ENCODE data around the gene MAPK6. TPM values are rescaled to one million over a fixed set of nuclear protein-coding genes. Genes with fewer than 3 reads are reported as not detected.

The MAPK6 gene
- total and polyA plus RNA-seq, 8 donors, result 24.6 to 35.8 (median 26.4) TPM

GRCh38 chr15:52115598-52116427 lies 96.8 kb downstream of the MAPK6 start:
- H3K36me3 ChIP-seq, result no peaks in the 10 kb centered on the region
- no peak for ATAC-seq
- peaks cover 11 to 25% of the 10 kb centered on the region in 2 donors for H3K27me3 ChIP-seq
- no peak for DNase-seq
- H3K4me3 ChIP-seq, result no peak overlapping the region
- intact Hi-C loops (cut with DNase I), result no loop called here
- H3K9me3 ChIP-seq, result no peaks in the 10 kb centered on the region
- H3K4me1 ChIP-seq, result peaks cover 0 to 11% of the 10 kb centered on the region in 2 donors
- no peak overlapping the region for H3K27ac ChIP-seq
- no peak for TF ChIP-seq CTCF (IDR thresholded peaks at IDR 0.05)

Other genes with a start within 250 kb of the MAPK6 start
- gene TMOD3, start 189.6 kb upstream of the MAPK6 start, total RNA-seq, result 10 to 100 TPM; 86.3 to 90.8 TPM
- 10 to 100 TPM; 68.2 to 79.6 (median 69.4) TPM for gene TMOD3, start 189.6 kb upstream of the MAPK6 start, polyA plus RNA-seq (ENCODE audit: insufficient read length in 6 of 6)
- gene LEO1, start 47.4 kb upstream of the MAPK6 start, total RNA-seq, result 10 to 100 TPM; 14.3 to 16.6 TPM
- gene LEO1, start 47.4 kb upstream of the MAPK6 start, polyA plus RNA-seq (ENCODE audit: insufficient read length in 6 of 6), result 10 to 100 TPM; 29.7 to 34.3 (median 31.1) TPM
- under 1 TPM in 1 of 2 donors, not detected in 1; 0.20 TPM for gene BCL2L10, start 93.6 kb downstream of the MAPK6 start, total RNA-seq
- under 1 TPM in 5 of 6 donors, not detected in 1; 0.14 to 0.30 (median 0.22) TPM for gene BCL2L10, start 93.6 kb downstream of the MAPK6 start, polyA plus RNA-seq (ENCODE audit: insufficient read length in 6 of 6)
- gene GNB5, start 172.2 kb downstream of the MAPK6 start, total RNA-seq, result 10 to 100 TPM; 13.9 to 18.9 TPM
- gene GNB5, start 172.2 kb downstream of the MAPK6 start, polyA plus RNA-seq (ENCODE audit: insufficient read length in 6 of 6), result 10 to 100 TPM; 11.3 to 18.5 (median 14.5) TPM

Measured in left lung (tissue), 10 donors.